Right lobe of liver (tissue), 4 donors: ENCODE results near the gene SHANK2.

Source experiments
- CTCF ChIP-seq, 4 donors: fragments of 200-600 bp in 3 of 4; fragments of 450-650 bp in 1 of 4; IDR thresholded peaks; one replicate each; pipeline versions ENCODE4 v1.5.1 to v1.8.0; 2016 to 2022; ENCODE audit warnings: antibody characterized with exemption in 4 of 4, mild to moderate bottlenecking in 2 of 4
- POLR2A ChIP-seq: fragments of 450-650 bp; IDR thresholded peaks from one replicate; pipeline ENCODE4 v1.6.1; 2017; ENCODE audit warnings: antibody characterized with exemption, mild to moderate bottlenecking
- donor health status: DM: no; HTN: no; CAD: no.
- donor health status: DM: no; HTN: no; CAD: no.
- donor health status: DM: no; HTN: yes; CAD: no.

GRCh38 chr11:71204294-71204693, 48.1 kb downstream of the SHANK2 start:
- TF ChIP-seq CTCF (IDR thresholded peaks at IDR 0.05) (no peak), POLR2A (no peak)
